ENCODE data around the gene ACAD9. TPM values are rescaled to one million over a fixed set of nuclear protein-coding genes. Genes with fewer than 3 reads are reported as not detected.
"Not testable (repeated sequence)": the region's sequence is repeated elsewhere in the genome, so short reads cannot be mapped to it uniquely, and the experiment has no call there.

Gene ACAD9
- total RNA-seq, 1 experiment from 2014 or later = 29.2 TPM

DNA sequence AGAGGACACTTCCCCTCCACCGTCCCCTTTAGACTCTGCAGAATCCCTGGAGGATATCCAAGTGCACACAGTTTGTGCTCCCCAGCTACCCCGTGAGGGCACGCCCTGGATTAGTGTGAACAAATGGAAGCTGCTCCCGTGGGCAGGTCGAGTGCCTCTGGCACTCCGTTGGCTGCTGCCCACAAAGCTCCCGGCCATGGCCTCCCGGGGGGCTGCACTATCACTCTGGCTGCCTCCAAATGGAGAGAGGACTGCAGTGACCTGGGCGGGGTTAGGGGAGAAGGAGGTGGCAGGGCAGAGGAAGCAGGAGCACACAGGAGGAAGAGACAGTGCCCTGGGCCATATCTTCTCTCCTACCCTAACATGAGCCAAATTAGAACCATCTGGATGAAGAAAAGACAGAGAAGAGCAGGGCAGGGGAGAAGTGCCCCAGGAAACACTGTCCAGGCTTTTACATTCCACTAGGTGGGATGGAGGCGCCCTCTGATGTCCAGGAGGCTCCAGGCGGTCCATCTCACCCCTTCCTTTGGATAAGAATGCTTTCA lies 29.4 kb upstream of the ACAD9 start:
- DNase-seq (ENCODE audit: low read depth in 1 of 2, low spot score in 2 of 2) = no peak
- Histone ChIP-seq H3K27me3 (replicated peaks) (no peaks in the 10 kb centered on the region), H3K4me1 (replicated peaks) (peaks cover 11% of the 10 kb centered on the region), H3K9me3 (replicated peaks) (peaks cover 10% of the 10 kb centered on the region; the same call in 1 of the 2 replicates), H3K27ac (no peak overlapping the region), H3K36me3 (no peaks in the 10 kb centered on the region), H3K4me3 (no peak overlapping the region)

DNA sequence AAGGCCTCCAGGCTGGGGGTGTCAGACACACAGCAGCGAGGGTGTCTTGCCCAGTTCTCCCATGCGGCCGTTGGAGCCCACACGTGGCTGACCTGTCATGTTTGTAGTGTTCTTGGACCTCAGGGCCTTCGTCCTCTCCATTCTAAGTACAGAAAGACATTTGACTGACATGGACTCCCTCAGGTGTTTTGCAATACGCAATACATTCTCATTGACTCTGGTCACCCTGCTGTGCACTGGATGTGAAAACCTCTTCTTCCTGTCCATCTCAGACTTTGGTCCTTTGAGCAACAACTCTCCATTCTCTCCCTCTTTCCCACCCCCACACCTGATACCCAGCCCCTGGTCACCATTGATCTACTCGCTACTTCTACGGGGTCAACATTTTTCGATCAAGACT lies 28.9 kb upstream of the ACAD9 start:
- Histone ChIP-seq H3K27ac (no peak overlapping the region), H3K27me3 (replicated peaks) (no peaks in the 10 kb centered on the region)

DNA sequence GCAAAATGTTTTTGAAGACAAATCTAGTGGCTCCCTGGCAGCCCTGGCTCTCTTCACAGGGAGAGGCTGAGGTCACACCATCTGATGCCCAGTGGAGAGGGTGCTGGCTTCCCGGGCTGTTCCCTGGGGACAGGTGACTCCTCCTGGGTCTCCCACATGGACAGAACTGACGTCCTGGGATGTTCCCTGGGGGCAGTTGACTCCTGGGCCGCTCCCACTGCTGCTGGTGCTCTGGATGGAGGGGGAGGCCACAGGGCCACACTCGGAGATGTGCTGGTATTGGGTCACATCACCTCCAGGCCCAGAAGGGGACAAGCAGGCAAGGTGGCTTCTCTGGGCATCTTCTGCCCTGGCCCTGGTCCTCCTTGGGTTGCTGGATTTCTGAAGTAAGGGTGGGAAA lies 27.8 kb upstream of the ACAD9 start:
- peaks cover 10% of the 10 kb centered on the region; the same call in 1 of the 2 replicates for H3K9me3 ChIP-seq (replicated peaks)
- H3K4me1 ChIP-seq (replicated peaks) = no peaks in the 10 kb centered on the region
- H3K36me3 ChIP-seq = no peaks in the 10 kb centered on the region
- no peak overlapping the region for H3K27ac ChIP-seq
- H3K27me3 ChIP-seq (replicated peaks) = no peaks in the 10 kb centered on the region
- H3K4me3 ChIP-seq = no peak overlapping the region
- DNase-seq (ENCODE audit: low read depth in 1 of 2, low spot score in 2 of 2) = no peak

More for the DNA sequence above, 28.9 kb upstream of the ACAD9 start:
- DNase-seq (ENCODE audit: low read depth in 1 of 2, low spot score in 2 of 2) = no peak
- Histone ChIP-seq H3K4me1 (replicated peaks) (peaks cover 8% of the 10 kb centered on the region), H3K36me3 (no peaks in the 10 kb centered on the region), H3K9me3 (replicated peaks) (peaks cover 10% of the 10 kb centered on the region; the same call in 1 of the 2 replicates), H3K4me3 (no peak overlapping the region)

DNA sequence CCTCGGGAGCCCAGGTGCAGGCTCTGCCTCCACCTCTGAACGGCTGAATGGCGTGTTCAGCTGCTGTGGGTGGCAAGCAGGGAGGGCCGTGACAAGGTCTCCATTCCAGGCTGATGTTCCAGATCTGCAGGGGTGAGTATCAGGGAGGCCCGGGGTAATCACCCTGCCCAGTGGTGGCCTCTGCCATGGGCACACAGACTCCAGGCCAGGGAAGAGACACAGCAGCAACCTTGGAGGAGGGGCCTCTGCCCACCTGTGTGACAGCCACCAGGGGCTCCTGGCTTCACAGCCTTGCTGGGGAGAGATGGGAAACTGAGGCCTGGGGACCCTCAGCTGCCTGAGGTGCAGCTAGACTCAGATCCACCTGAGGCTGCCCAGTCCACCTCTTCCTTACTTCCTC lies 25.6 kb upstream of the ACAD9 start:
- H3K4me1 ChIP-seq (replicated peaks) = no peaks in the 10 kb centered on the region
- H3K4me3 ChIP-seq = no peak overlapping the region
- no peaks in the 10 kb centered on the region for H3K36me3 ChIP-seq
- H3K9me3 ChIP-seq (replicated peaks) = peaks cover 17% of the 10 kb centered on the region
- no peaks in the 10 kb centered on the region for H3K27me3 ChIP-seq (replicated peaks)
- H3K27ac ChIP-seq = no peak overlapping the region
- DNase-seq (ENCODE audit: low read depth in 1 of 2, low spot score in 2 of 2) = no peak

DNA sequence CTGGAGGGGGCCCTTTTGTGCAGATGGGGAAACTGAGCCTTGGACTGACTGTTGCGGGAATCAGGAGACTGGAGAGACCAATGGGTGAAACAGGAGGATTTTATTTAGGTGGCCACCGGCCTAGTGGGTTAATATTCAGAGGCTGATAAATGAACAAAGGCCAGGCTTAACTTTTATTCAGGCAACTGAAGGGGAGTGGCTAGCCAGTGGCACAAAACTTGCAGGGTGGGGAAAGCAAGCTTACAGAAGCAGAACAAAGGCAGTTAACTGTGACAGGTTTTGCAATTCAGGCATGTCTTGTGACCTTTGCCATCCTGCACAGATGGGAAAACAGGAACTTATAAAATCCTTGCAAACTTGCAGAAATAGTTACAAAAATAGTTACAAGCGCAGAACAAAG lies 24.9 kb upstream of the ACAD9 start:
- H3K36me3 ChIP-seq = no peaks in the 10 kb centered on the region
- no peak overlapping the region for H3K4me3 ChIP-seq
- no peaks in the 10 kb centered on the region for H3K4me1 ChIP-seq (replicated peaks)
- H3K9me3 ChIP-seq (replicated peaks) = peaks cover 22% of the 10 kb centered on the region
- no peak for DNase-seq (ENCODE audit: low read depth in 1 of 2, low spot score in 2 of 2)
- no peak overlapping the region for H3K27ac ChIP-seq
- no peaks in the 10 kb centered on the region for H3K27me3 ChIP-seq (replicated peaks)

DNA sequence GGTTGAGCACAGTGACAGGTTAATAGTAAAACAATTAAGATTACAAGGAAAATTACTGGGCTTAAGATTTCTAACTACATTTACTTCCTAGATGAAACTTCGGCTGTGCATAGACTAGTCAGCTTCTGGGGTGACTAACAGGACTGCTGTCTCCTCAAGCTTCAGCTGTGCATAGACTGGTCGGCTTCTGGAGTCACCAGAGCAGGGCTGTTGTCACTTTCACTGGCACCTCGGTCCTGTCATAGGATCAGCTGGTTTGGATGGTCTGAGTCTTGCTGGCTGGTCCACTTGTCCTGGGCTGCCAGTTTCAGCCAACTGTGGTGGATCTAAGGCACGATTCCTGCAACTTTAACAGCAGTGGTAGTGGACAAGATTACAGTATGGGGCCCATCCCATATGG lies 23.9 kb upstream of the ACAD9 start:
- H3K36me3 ChIP-seq = no peaks in the 10 kb centered on the region
- H3K27me3 ChIP-seq (replicated peaks) = no peaks in the 10 kb centered on the region
- no peak for DNase-seq (ENCODE audit: low read depth in 1 of 2, low spot score in 2 of 2)
- no peaks in the 10 kb centered on the region for H3K4me1 ChIP-seq (replicated peaks)
- H3K9me3 ChIP-seq (replicated peaks) = peaks cover 30% of the 10 kb centered on the region
- no peak overlapping the region for H3K27ac ChIP-seq
- no peak overlapping the region for H3K4me3 ChIP-seq

DNA sequence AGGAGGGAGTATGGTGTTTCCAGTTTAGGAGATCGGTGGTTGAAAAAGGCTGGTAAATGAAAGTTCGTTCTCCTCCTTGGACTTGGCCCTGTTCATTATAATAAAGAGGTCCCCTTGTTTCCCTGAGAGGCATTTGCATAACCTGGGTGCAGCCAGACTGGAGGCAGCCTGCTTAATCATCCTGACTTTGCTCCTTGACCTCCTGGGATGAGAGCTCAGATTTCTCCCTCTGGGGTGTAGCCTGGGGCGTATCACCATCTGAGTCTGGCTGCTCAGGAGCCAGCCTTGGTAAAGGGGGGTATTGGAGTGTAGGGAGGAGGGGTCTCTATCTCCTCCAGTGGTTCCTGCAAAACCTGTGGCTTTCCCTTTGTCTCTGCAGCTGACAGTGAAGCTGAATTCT lies 21.3 kb upstream of the ACAD9 start:
- peaks cover 30% of the 10 kb centered on the region for H3K9me3 ChIP-seq (replicated peaks)
- no peak for DNase-seq (ENCODE audit: low read depth in 1 of 2, low spot score in 2 of 2)

DNA sequence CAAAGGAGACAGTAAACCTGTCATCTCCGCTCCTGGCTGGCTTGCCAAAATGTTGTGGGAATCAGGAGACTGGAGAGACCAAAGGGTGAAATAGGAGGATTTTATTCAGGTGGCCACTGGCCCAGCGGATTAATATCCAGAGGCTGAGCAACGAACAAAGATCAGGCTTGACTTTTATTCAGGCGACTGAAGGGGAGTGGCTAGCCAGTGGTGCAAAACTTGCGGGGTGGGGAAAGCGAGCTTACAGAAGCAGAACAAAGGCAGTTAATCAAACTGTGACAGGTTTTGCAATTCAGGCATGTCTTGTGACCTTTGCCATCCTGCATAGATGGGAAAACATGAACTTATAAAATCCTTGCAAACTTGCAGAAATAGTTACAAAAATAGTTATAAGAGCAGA lies 19.8 kb upstream of the ACAD9 start:
- Histone ChIP-seq H3K9me3 (replicated peaks) (peaks cover 21% of the 10 kb centered on the region), H3K27ac (no peak overlapping the region), H3K27me3 (replicated peaks) (no peaks in the 10 kb centered on the region), H3K4me3 (no peak overlapping the region), H3K36me3 (no peaks in the 10 kb centered on the region), H3K4me1 (replicated peaks) (no peaks in the 10 kb centered on the region)
- no peak for DNase-seq (ENCODE audit: low read depth in 1 of 2, low spot score in 2 of 2)

More for the DNA sequence above, 21.3 kb upstream of the ACAD9 start:
- Histone ChIP-seq H3K27me3 (replicated peaks) (no peaks in the 10 kb centered on the region), H3K4me1 (replicated peaks) (no peaks in the 10 kb centered on the region), H3K27ac (no peak overlapping the region), H3K4me3 (no peak overlapping the region), H3K36me3 (no peaks in the 10 kb centered on the region)

DNA sequence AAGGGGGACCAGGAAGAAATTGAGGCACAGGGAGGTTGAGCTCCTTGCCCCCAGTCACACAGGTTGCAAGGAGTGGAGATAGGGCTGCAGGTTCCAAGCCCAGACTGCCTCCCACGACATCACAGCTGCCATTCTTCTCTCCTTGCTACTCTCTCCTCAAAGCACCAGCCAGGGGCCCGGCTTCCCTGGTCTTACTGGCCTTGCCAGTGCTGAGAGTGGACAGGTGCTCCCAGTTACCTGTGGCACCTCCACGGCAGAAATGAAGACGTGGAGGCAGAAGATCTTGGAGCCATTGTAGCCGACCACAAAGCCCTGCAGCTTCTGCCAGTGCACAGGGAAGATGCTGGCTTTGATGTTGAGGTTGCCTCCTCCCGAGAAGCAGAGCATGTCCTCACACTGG lies 17.9 kb upstream of the ACAD9 start:
- no peaks in the 10 kb centered on the region for H3K4me1 ChIP-seq (replicated peaks)
- no peak overlapping the region for H3K4me3 ChIP-seq
- H3K27me3 ChIP-seq (replicated peaks) = no peaks in the 10 kb centered on the region
- no peak overlapping the region for H3K27ac ChIP-seq
- H3K36me3 ChIP-seq = no peaks in the 10 kb centered on the region
- H3K9me3 ChIP-seq (replicated peaks) = peaks cover 21% of the 10 kb centered on the region
- DNase-seq (ENCODE audit: low read depth in 1 of 2, low spot score in 2 of 2) = no peak

DNA sequence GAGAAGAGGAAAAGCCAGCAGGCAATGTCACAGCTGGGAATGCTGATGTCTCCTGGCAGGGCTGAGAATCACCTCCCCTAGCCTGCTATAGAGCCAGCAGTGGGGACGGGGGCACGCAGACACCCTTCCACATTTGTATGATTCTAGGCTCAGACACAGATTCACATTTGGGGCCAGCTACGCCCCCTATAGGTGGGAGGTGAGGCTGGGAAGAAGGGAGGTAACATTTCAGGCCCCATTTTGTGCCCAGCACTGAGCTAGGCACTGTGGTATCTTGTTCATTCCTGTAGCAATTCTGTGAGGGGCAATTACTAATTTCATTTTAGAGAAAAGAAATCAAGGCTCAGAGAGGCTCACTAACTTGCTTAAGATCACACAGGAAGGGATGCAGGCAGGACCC lies 15.9 kb upstream of the ACAD9 start:
- no peak for DNase-seq (ENCODE audit: low read depth in 1 of 2, low spot score in 2 of 2)
- Histone ChIP-seq H3K36me3 (no peaks in the 10 kb centered on the region), H3K4me3 (no peak overlapping the region), H3K9me3 (replicated peaks) (peaks cover 14% of the 10 kb centered on the region), H3K4me1 (replicated peaks) (no peaks in the 10 kb centered on the region), H3K27ac (no peak overlapping the region), H3K27me3 (replicated peaks) (no peaks in the 10 kb centered on the region)

DNA sequence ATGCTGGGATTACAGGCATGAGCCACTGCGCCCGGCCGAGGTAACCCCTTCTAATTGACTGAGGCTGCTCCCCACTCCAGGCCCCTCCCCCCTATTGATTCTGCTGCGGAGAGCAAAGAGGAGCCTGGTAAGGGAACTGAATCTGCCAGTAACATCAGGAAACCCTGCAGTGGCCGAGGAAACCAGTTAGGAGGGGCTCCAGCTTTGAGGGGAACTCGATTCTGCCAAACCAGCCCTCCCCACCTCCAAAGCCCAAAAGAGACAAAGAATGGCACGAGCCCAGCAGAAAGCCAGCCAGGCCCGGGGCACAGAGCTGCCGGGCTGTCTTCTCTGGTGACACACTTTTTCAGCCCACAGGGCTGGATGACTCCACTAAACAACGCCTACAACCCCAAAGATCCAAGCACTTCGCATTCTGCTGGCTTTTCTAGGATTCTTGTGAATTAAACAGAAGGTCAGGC lies 15.0 kb upstream of the ACAD9 start:
- Histone ChIP-seq H3K27ac (no peak overlapping the region), H3K27me3 (replicated peaks) (no peaks in the 10 kb centered on the region), H3K4me3 (no peak overlapping the region), H3K4me1 (replicated peaks) (no peaks in the 10 kb centered on the region), H3K36me3 (no peaks in the 10 kb centered on the region), H3K9me3 (replicated peaks) (peaks cover 9% of the 10 kb centered on the region)
- DNase-seq (ENCODE audit: low read depth in 1 of 2, low spot score in 2 of 2) = no peak

DNA sequence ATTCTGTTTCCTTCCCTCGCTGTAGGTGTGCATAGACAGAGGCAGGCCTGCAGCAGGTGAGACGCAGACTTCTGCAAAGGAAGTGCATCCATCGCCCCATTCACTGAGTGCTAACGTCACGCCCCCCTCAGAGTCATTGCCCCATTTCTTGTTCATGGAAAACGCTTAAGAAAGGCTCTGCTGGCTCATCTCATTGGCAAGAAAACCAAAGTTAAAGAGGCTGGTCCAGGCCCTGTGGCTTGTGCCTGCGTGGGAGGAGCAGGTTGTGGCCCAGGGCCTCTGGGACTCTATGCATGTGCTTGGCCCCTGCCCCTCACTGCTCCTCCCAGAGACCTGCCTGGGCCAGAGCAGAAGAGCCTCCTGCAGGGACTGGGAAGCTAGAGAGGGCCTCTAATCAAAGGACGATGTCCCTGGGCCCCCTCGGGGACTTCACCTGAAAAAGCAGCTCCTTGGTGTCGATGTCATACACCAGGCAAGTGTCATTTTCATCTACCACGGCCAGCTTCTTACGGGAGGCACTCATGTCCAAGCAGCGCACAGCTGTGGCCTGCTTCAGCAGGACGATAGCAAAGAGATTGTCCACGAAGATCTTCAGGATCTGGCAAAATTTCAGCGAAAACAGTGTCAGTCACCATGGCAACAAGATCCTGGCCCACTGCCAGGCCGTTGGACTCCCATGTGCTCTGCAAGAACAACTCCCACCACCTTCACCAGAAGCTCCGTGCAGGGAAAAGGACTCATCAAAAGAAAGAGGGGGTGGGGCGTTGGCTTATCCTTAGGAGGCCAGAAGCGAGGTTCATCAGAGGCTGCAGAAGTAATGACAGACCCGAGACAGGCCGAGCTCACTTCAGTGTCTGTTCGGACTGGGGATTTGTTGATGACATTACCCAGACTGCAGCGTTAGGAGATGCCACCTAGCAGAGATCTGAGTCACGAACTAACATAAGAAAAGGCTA lies 14.3 kb upstream of the ACAD9 start:
- DNase-seq (ENCODE audit: low read depth in 1 of 2, low spot score in 2 of 2); H3K27me3 ChIP-seq (replicated peaks); H3K4me1 ChIP-seq (replicated peaks); H3K4me3 ChIP-seq; H3K27ac ChIP-seq; H3K36me3 ChIP-seq; H3K9me3 ChIP-seq (replicated peaks): not testable (repeated sequence)

DNA sequence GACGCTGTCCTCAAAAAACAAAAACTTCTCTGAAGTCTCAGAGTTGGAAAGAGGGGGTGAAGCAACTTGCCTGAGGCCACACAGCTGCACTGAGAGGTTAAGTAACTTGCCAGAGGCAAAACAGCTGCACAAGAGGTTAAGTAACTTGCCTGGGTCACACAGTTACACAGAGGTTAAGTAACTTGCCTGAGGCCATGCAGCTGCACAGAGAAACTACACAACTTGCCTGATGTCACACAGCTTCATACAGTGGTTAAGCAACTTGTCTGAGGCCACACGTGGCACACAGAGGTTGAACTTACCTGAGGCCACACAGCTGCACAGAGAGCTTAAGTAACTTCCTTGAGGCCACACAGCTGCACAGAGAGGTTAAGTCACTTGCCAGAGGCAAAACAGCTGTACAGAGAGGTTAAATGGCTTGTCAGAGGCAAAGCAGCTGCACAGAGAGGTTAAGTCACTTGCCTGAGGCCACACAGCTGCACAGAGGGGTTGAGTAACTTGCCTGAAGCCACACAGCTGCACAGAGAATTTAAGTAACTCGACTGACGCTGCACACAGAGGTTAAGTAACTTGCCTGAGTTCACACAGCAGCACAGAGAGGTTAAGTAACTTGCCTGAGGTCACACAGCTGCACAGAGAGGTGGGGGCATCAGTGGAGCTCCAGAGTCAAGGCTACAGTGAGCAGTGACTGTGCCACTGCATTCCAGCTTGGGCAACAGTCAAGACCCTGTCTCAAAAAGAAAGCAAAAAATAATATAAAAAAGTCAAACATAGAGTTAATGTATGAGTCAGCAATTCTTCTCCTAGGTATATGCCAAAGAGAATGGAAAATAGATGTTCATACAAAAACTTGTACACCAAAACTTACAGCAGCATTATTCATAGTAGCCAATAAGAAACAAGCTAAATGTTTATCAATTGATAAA lies 12.0 kb upstream of the ACAD9 start:
- Histone ChIP-seq H3K27ac (no peak overlapping the region), H3K4me1 (replicated peaks) (no peaks in the 10 kb centered on the region), H3K36me3 (no peaks in the 10 kb centered on the region), H3K4me3 (no peak overlapping the region), H3K9me3 (replicated peaks) (no peaks in the 10 kb centered on the region), H3K27me3 (replicated peaks) (no peaks in the 10 kb centered on the region)
- no peak for DNase-seq (ENCODE audit: low read depth in 1 of 2, low spot score in 2 of 2)
